KMS-11 (cell line): ENCODE results near the gene FGGY.

ENCODE experiments used
- H2AFZ ChIP-seq: fragments of 200-600 bp; sonication (generic); 2 replicates; pipeline ENCODE4 v1.6.1; 2016; ENCODE audit warnings: antibody characterized with exemption, mixed run types, low read depth
- H3K27ac ChIP-seq: fragments of 200-600 bp; sonication (generic); 2 replicates; pipeline ENCODE4 v1.6.1; 2016; ENCODE audit warnings: mild to moderate bottlenecking, mixed run types
- H3K27me3 ChIP-seq: fragments of 200-600 bp; sonication (generic); 2 replicates; pipeline ENCODE4 v1.6.1; 2017; ENCODE audit warnings: mild to moderate bottlenecking, low read depth, mixed run types, moderate library complexity; ENCODE audit not compliant: insufficient read depth
- H3K36me3 ChIP-seq: fragments of 200-600 bp; sonication (generic); 2 replicates; pipeline ENCODE4 v1.6.1; 2017; ENCODE audit warnings: mild to moderate bottlenecking, mixed run types; ENCODE audit not compliant: insufficient read depth
- H3K4me1 ChIP-seq: fragments of 200-600 bp; sonication (generic); 2 replicates; pipeline ENCODE4 v1.6.1; 2016; ENCODE audit warnings: mild to moderate bottlenecking, low read depth, mixed run types; ENCODE audit not compliant: poor library complexity, severe bottlenecking
- H3K4me2 ChIP-seq: fragments of 200-600 bp; sonication (generic); 2 replicates; pipeline ENCODE4 v1.7.0; 2016; ENCODE audit warnings: mild to moderate bottlenecking, mixed run types
- H3K4me3 ChIP-seq: fragments of 200-600 bp; sonication (generic); IDR thresholded peaks from 2 replicates; pipeline ENCODE4 v1.6.1; 2017; ENCODE audit warnings: low read depth, low read length, mixed read lengths; ENCODE audit not compliant: insufficient read depth
- H3K79me2 ChIP-seq: fragments of 200-600 bp; sonication (generic); 2 replicates; pipeline ENCODE4 v1.6.1; 2016; ENCODE audit warnings: low read depth, mixed run types; ENCODE audit not compliant: insufficient read depth
- H3K9ac ChIP-seq: fragments of 200-600 bp; sonication (generic); 2 replicates; pipeline ENCODE4 v1.6.1; 2016; ENCODE audit warnings: mild to moderate bottlenecking, mixed run types
- H4K20me1 ChIP-seq: fragments of 200-600 bp; sonication (generic); 2 replicates; pipeline ENCODE4 v1.6.1; 2016; ENCODE audit warnings: mild to moderate bottlenecking, mixed run types; ENCODE audit not compliant: insufficient read depth
- TF ChIP-seq, protein P1 (sequence below): fragments of 200-600 bp; sonication (generic); conservative IDR thresholded peaks from 2 replicates; pipeline ENCODE4 v1.6.1; 2017; ENCODE audit warnings: low read depth, mild to moderate bottlenecking, antibody characterized with exemption, low read length, moderate library complexity, mixed read lengths

Gene FGGY

GRCh38 chr1:59404796-59405195 is 107.9 kb downstream of the FGGY start:
- Histone ChIP-seq H3K4me3 (no peak overlapping the region), H3K4me2 (no peak overlapping the region), H3K9ac (no peak overlapping the region), H3K4me1 (no peaks in the 10 kb centered on the region), H2AFZ (no peak overlapping the region), H3K79me2 (no peaks in the 10 kb centered on the region), H3K27me3 (no peaks in the 10 kb centered on the region), H3K36me3 (no peaks in the 10 kb centered on the region), H4K20me1 (no peaks in the 10 kb centered on the region), H3K27ac (no peak overlapping the region)
- TF ChIP-seq, protein P1, sequence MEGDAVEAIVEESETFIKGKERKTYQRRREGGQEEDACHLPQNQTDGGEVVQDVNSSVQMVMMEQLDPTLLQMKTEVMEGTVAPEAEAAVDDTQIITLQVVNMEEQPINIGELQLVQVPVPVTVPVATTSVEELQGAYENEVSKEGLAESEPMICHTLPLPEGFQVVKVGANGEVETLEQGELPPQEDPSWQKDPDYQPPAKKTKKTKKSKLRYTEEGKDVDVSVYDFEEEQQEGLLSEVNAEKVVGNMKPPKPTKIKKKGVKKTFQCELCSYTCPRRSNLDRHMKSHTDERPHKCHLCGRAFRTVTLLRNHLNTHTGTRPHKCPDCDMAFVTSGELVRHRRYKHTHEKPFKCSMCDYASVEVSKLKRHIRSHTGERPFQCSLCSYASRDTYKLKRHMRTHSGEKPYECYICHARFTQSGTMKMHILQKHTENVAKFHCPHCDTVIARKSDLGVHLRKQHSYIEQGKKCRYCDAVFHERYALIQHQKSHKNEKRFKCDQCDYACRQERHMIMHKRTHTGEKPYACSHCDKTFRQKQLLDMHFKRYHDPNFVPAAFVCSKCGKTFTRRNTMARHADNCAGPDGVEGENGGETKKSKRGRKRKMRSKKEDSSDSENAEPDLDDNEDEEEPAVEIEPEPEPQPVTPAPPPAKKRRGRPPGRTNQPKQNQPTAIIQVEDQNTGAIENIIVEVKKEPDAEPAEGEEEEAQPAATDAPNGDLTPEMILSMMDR, result no peak

DNA sequence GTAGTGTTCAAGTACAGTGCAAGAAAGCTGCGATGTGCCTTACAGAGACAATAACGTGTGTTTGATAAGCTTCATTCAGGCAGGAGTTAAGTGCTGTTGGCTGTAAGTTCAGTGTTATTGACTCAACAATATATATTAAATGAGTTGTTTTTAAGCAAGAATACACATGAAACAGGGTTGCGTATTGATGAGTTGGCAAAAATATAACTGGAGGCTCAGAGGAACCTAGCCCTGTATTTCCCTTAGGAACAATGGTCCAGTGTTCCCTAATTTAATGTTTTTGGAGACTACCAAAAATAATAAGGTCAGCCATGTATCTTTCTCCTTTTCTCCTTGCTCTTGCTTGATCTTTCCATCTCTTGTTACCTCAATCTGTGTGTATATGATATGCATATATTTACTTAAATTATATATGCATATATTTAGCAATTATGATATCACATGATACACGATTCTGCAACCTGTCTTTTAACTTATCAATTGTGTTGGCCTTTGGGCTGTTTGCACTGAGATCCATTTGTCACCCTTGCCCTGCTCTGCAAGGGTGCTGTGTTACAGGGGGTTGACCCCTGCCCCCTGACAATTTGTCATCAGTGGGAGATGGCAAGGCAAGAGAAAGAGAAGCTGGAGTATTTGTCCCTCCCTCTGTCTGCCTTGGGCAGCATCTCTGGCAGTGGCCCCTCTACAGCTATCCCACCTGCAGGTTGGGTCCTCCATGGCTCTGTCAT is 109.7 kb downstream of the FGGY start:
- H3K36me3 ChIP-seq, result no peaks in the 10 kb centered on the region
- H3K27me3 ChIP-seq, result no peaks in the 10 kb centered on the region
- H2AFZ ChIP-seq, result no peak overlapping the region
- H3K4me3 ChIP-seq, result no peak overlapping the region
- H4K20me1 ChIP-seq, result no peaks in the 10 kb centered on the region
- no peaks in the 10 kb centered on the region for H3K4me1 ChIP-seq
- no peaks in the 10 kb centered on the region for H3K79me2 ChIP-seq
- H3K27ac ChIP-seq, result no peak overlapping the region
- TF ChIP-seq, protein P1, result no peak
- H3K9ac ChIP-seq, result no peak overlapping the region
- H3K4me2 ChIP-seq, result no peak overlapping the region

GRCh38 chr1:59408608-59409240 is 111.8 kb downstream of the FGGY start:
- Histone ChIP-seq H3K9ac (no peak overlapping the region), H4K20me1 (no peaks in the 10 kb centered on the region), H3K4me1 (no peaks in the 10 kb centered on the region), H3K4me3 (no peak overlapping the region), H3K36me3 (no peaks in the 10 kb centered on the region), H3K79me2 (no peaks in the 10 kb centered on the region), H3K27me3 (no peaks in the 10 kb centered on the region), H3K4me2 (no peak overlapping the region), H3K27ac (no peak overlapping the region), H2AFZ (no peak overlapping the region)
- TF ChIP-seq, protein P1, result no peak

- TF ChIP-seq, protein P1, result no peak
- Histone ChIP-seq H3K36me3 (no peaks in the 10 kb centered on the region), H3K79me2 (no peaks in the 10 kb centered on the region), H3K9ac (no peak overlapping the region), H3K27ac (no peak overlapping the region), H3K4me2 (no peak overlapping the region), H3K4me1 (no peaks in the 10 kb centered on the region), H3K4me3 (no peak overlapping the region), H3K27me3 (no peaks in the 10 kb centered on the region), H2AFZ (no peak overlapping the region), H4K20me1 (no peaks in the 10 kb centered on the region)
Measured at GRCh38 chr1:59409549-59409948, 112.7 kb downstream of the FGGY start.
